ENCODE results near the gene GABRG3.

- TF ChIP-seq POLR2AphosphoS5 (IDR thresholded peaks at IDR 0.05; ENCODE audit: insufficient read depth in 1 of 2, low read depth in 1 of 2) (no peak), CTCF (IDR thresholded peaks at IDR 0.05) (no peak)
Measured at GRCh38 chr15:27241943-27242342, 271.0 kb downstream of the GABRG3 start.

All from vagina (tissue), 2 donors.